SJCRH30 (cell line): Measurements from ENCODE around the gene SCAF4. TPM values are rescaled to one million over a fixed set of nuclear protein-coding genes. Genes with fewer than 3 reads are reported as not detected.

ENCODE experiments used
- DNase-seq, 2 experiments: peaks; one replicate each; pipeline ENCODE4 v3.0.0-alpha.2; 2015 to 2020
- H3K27ac ChIP-seq: fragments of 250-450 bp; sonication (Bioruptor Pico); 2 replicates; pipeline ENCODE4 v1.5.1; 2020; ENCODE audit warnings: mild to moderate bottlenecking, moderate library complexity
- H3K27me3 ChIP-seq: fragments of 250-450 bp; sonication (Bioruptor Pico); 2 replicates; pipeline ENCODE4 v1.5.1; 2020; ENCODE audit warnings: mild to moderate bottlenecking, moderate library complexity
- H3K36me3 ChIP-seq: fragments of 250-450 bp; sonication (Bioruptor Pico); 2 replicates; pipeline ENCODE4 v1.5.1; 2020; ENCODE audit warnings: mild to moderate bottlenecking, moderate library complexity
- H3K4me1 ChIP-seq: fragments of 250-450 bp; sonication (Bioruptor Pico); 2 replicates; pipeline ENCODE4 v1.5.1; 2020; ENCODE audit warnings: mild to moderate bottlenecking, moderate library complexity
- H3K4me3 ChIP-seq: fragments of 250-450 bp; sonication (Bioruptor Pico); 2 replicates; pipeline ENCODE4 v1.5.1; 2020; ENCODE audit warnings: mild to moderate bottlenecking, moderate library complexity
- H3K9me3 ChIP-seq: fragments of 250-450 bp; sonication (Bioruptor Pico); replicated peaks from 2 replicates; pipeline ENCODE4 v1.5.1; 2020; ENCODE audit warnings: mild to moderate bottlenecking, moderate library complexity
- total RNA-seq: library from RNA; depleted of rRNA; stranded (reverse); fragments of >200 nt; shearing (Covaris generic); gene quantifications from 2 replicates; pipeline ENCODE4 v1.2.3, GENCODE V29; 2014

SCAF4 gene
- total RNA-seq, 1 experiment from 2014 or later: 32.7 TPM

GRCh38 chr21:31729622-31730343 lies 2.1 kb downstream of the SCAF4 start:
- Histone ChIP-seq H3K27ac (no peak overlapping the region), H3K4me3 (peak overlapping the region; percentile 97), H3K36me3 (peaks cover 13% of the 10 kb centered on the region), H3K9me3 (no peaks in the 10 kb centered on the region), H3K4me1 (peaks cover 18% of the 10 kb centered on the region), H3K27me3 (no peaks in the 10 kb centered on the region)
- no peak for DNase-seq

GRCh38 chr21:31728952-31729351 lies 3.0 kb downstream of the SCAF4 start:
- H3K4me1 ChIP-seq: peaks cover 18% of the 10 kb centered on the region
- no peak overlapping the region for H3K27ac ChIP-seq
- H3K4me3 ChIP-seq: no peak overlapping the region
- no peaks in the 10 kb centered on the region for H3K9me3 ChIP-seq
- DNase-seq: no peak
- H3K36me3 ChIP-seq: peaks cover 20% of the 10 kb centered on the region
- no peaks in the 10 kb centered on the region for H3K27me3 ChIP-seq

GRCh38 chr21:31728191-31728590 lies 3.7 kb downstream of the SCAF4 start:
- H3K27ac ChIP-seq: no peak overlapping the region
- H3K4me3 ChIP-seq: no peak overlapping the region
- peaks cover 22% of the 10 kb centered on the region for H3K36me3 ChIP-seq
- DNase-seq: no peak
- no peaks in the 10 kb centered on the region for H3K9me3 ChIP-seq
- no peaks in the 10 kb centered on the region for H3K27me3 ChIP-seq
- H3K4me1 ChIP-seq: peaks cover 14% of the 10 kb centered on the region

GRCh38 chr21:31727181-31727580 lies 4.7 kb downstream of the SCAF4 start:
- DNase-seq: no peak
- Histone ChIP-seq H3K9me3 (no peaks in the 10 kb centered on the region), H3K4me3 (no peak overlapping the region)

DNA sequence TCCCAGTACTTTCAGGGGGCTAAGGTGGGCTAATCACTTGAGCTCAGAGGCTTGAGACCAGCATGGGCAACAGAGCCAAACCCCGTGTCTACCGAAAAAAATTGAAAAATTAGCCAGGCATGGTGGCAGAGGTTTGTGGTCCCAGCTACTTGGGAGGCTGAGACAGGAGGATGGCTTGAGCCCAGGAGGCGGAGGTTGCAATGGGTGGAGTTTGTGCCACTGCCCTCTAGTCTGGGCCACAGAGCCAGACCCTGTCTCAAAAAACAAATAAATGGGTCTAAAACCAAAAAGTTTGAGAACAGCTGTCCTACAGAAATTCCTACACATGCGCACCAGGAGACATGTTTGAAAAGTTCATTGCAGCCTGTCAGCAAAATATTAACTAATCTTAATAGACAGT lies 5.5 kb downstream of the SCAF4 start:
- DNase-seq: no peak
- Histone ChIP-seq H3K9me3 (no peaks in the 10 kb centered on the region), H3K4me1 (peaks cover 11% of the 10 kb centered on the region; the same call in 1 of the 2 replicates), H3K27me3 (no peaks in the 10 kb centered on the region), H3K4me3 (no peak overlapping the region), H3K27ac (no peak overlapping the region), H3K36me3 (peaks cover 29% of the 10 kb centered on the region)

More at GRCh38 chr21:31727181-31727580, 4.7 kb downstream of the SCAF4 start:
- Histone ChIP-seq H3K27ac (no peak overlapping the region), H3K36me3 (peaks cover 29% of the 10 kb centered on the region), H3K27me3 (no peaks in the 10 kb centered on the region), H3K4me1 (peaks cover 11% of the 10 kb centered on the region; the same call in 1 of the 2 replicates)

DNA sequence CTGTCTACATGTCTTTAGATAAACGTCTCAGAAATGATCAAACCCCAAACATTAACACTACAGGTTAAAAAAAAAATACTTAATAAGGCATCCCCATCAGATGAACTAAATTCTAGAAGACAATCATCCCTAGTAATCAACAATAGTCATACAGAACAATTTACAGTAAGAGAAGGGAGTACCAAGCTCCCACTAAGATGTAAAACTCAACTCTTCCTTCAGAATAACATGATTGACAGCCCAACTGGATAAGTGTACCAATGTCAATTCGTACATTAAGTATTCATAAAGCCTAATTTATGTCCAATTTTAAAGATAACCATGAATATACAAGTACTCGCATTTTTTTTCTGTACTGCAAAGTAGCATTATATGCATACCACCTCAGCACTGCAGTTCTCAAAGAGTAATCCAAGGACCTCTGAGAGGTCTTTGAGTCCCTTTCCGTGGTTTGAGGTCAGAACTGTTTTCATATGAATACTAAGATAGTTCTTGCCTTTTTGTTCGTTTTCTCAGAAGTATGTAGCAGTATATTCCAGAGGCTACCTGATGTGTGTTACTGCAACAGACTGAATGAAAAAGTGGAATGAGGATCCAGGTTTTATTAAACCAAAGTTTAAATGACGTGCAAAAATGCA lies 6.6 kb downstream of the SCAF4 start:
- Histone ChIP-seq H3K9me3 (no peaks in the 10 kb centered on the region), H3K27me3 (no peaks in the 10 kb centered on the region), H3K27ac (no peak overlapping the region), H3K4me3 (no peak overlapping the region), H3K4me1 (peaks cover 11% of the 10 kb centered on the region; the same call in 1 of the 2 replicates), H3K36me3 (peaks cover 30% of the 10 kb centered on the region)
- no peak for DNase-seq

- no peaks in the 10 kb centered on the region for H3K27me3 ChIP-seq
- H3K9me3 ChIP-seq: no peaks in the 10 kb centered on the region
- DNase-seq: no peak
- H3K27ac ChIP-seq: no peak overlapping the region
- peaks cover 3% of the 10 kb centered on the region; the same call in 1 of the 2 replicates for H3K4me1 ChIP-seq
- H3K4me3 ChIP-seq: no peak overlapping the region
- H3K36me3 ChIP-seq: peaks cover 30% of the 10 kb centered on the region
These were observed 7.4 kb downstream of the SCAF4 start for GRCh38 chr21:31724552-31724951.

DNA sequence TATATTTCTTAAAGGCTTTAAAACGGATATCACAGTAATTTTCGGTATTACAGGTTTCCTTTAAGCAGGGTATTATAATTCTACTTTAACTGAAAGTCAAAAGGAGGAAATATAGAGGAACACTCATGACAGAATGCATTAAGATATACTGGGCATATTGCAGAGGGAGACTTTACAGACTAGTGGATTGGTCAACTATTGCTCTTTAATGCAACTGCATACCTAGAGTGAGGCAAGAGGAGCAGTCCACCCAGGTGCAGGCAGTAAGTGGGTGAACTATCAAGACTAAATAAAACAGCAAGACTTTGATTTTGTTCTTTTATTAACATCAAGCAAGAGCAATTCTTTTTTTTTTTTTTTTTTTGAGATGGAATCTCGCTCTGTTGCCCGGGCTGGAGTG lies 10.5 kb downstream of the SCAF4 start:
- peaks cover 23% of the 10 kb centered on the region for H3K36me3 ChIP-seq
- H3K4me1 ChIP-seq: no peaks in the 10 kb centered on the region
- H3K27ac ChIP-seq: no peak overlapping the region
- H3K4me3 ChIP-seq: no peak overlapping the region
- no peaks in the 10 kb centered on the region for H3K27me3 ChIP-seq
- H3K9me3 ChIP-seq: no peaks in the 10 kb centered on the region
- no peak for DNase-seq

DNA sequence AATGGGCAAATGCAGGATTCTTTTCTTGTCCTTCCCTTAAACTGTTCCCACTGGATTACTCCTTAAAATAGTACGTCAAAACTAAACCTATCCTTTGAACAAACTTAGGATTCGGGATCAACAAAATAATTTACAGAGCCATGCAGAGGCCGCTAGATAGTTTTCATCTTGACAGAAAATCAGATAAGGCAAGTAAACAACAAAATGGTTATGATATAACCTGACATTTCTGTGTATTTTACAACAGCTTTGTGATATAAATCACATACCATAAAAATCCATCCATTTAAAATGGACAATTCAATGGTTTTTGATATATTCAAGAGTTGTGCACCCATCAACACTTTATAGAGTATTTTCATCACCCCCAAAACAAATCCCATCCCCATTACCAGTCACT lies 11.2 kb downstream of the SCAF4 start:
- no peak overlapping the region for H3K4me3 ChIP-seq
- DNase-seq: no peak
- H3K36me3 ChIP-seq: peaks cover 23% of the 10 kb centered on the region
- H3K4me1 ChIP-seq: no peaks in the 10 kb centered on the region
- H3K9me3 ChIP-seq: no peaks in the 10 kb centered on the region
- H3K27me3 ChIP-seq: no peaks in the 10 kb centered on the region
- H3K27ac ChIP-seq: no peak overlapping the region

GRCh38 chr21:31720330-31720729 lies 11.6 kb downstream of the SCAF4 start:
- no peak for DNase-seq
- Histone ChIP-seq H3K9me3 (no peaks in the 10 kb centered on the region), H3K27me3 (no peaks in the 10 kb centered on the region)

GRCh38 chr21:31716106-31716505 lies 15.8 kb downstream of the SCAF4 start:
- H3K4me1 ChIP-seq: peaks cover 3% of the 10 kb centered on the region; the same call in 1 of the 2 replicates
- H3K27ac ChIP-seq: no peak overlapping the region

More at GRCh38 chr21:31720330-31720729, 11.6 kb downstream of the SCAF4 start:
- Histone ChIP-seq H3K4me3 (no peak overlapping the region), H3K36me3 (peaks cover 23% of the 10 kb centered on the region), H3K4me1 (no peaks in the 10 kb centered on the region), H3K27ac (no peak overlapping the region)

GRCh38 chr21:31714741-31715365 lies 17.1 kb downstream of the SCAF4 start:
- no peak overlapping the region for H3K27ac ChIP-seq
- no peaks in the 10 kb centered on the region for H3K27me3 ChIP-seq
- peaks cover 2% of the 10 kb centered on the region; the same call in 1 of the 2 replicates for H3K36me3 ChIP-seq
- no peak overlapping the region for H3K4me3 ChIP-seq
- peaks cover 3% of the 10 kb centered on the region; the same call in 1 of the 2 replicates for H3K4me1 ChIP-seq
- H3K9me3 ChIP-seq: 0 out of 2 replicates have a peak, but pooled peaks cover 4% of the 10 kb centered on the region
- DNase-seq: no peak

More at GRCh38 chr21:31716106-31716505, 15.8 kb downstream of the SCAF4 start:
- Histone ChIP-seq H3K9me3 (0 out of 2 replicates have a peak, but pooled peaks cover 4% of the 10 kb centered on the region), H3K27me3 (no peaks in the 10 kb centered on the region), H3K4me3 (no peak overlapping the region), H3K36me3 (peaks cover 3% of the 10 kb centered on the region)
- DNase-seq: no peak

DNA sequence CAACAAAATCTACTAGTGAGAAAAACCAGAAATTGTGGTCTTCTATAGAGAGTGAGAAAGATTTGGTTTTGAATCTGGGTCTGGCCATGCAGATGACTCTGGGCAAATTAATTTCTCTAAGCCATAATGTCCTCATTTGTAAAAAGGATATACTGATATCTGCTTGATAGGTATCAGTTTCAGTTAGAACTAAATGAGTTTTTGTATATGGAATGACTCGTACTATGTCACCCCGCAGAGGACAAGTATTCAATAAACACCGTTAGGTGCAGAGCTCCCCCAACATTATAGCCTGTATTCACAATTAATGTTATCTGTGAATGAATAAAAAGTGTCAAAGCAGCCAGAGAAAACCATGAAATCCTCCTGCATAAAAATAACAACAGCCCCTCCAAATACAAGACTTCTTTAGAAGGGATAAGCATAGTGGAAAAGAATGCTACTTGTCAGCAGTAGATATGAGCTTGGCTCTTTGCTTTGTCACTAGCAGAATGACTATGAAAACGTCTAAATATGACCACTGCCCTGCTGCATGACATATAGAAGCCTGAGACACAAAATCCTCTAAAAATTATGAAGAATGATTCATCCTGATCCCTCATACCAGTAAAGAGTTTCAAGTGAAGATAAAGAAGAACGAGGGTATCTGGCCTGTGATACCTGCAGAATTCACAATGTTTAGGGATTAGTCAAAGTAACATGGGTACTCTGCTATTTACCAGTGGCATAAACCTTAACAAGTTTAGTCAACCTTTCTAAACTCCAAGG lies 17.8 kb downstream of the SCAF4 start:
- Histone ChIP-seq H3K27ac (no peak overlapping the region), H3K36me3 (peaks cover 2% of the 10 kb centered on the region; the same call in 1 of the 2 replicates), H3K4me3 (no peak overlapping the region), H3K4me1 (peaks cover 3% of the 10 kb centered on the region; the same call in 1 of the 2 replicates), H3K9me3 (0 out of 2 replicates have a peak, but pooled peaks cover 4% of the 10 kb centered on the region), H3K27me3 (no peaks in the 10 kb centered on the region)
- no peak for DNase-seq

DNA sequence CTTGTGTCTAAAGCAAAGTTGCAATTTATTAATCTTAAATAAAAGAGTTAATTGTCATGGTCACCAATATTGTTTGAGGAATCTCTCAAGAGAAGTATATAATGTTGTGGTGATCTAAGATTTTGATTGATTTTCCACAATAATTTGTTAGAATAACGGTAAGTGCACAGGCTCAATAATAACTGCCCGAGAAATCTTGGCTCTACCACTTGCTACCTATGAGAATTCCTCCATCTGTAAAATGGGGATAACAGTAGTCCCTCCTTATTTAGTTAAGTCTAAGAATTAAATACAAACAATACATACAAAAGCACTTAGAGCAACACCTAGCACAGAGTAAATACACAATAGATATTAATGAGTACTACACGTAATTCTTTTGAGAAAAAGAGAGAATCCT lies 18.8 kb downstream of the SCAF4 start:
- Histone ChIP-seq H3K27me3 (no peaks in the 10 kb centered on the region), H3K4me3 (no peak overlapping the region), H3K36me3 (0 out of 2 replicates have a peak, but pooled peaks cover 2% of the 10 kb centered on the region), H3K4me1 (peaks cover 3% of the 10 kb centered on the region; the same call in 1 of the 2 replicates), H3K27ac (no peak overlapping the region), H3K9me3 (0 out of 2 replicates have a peak, but pooled peaks cover 4% of the 10 kb centered on the region)
- DNase-seq: no peak
